GM12892 (cell line): ENCODE measurements around the gene PDE6D. TPM values are rescaled to one million over a fixed set of nuclear protein-coding genes. Genes with fewer than 3 reads are reported as not detected.
A peak's percentile ranks its signal among the peaks of the same experiment; 100 is the strongest.

Experiments
- DNase-seq: peaks from one replicate; pipeline ENCODE4 v3.0.0; 2011; ENCODE audit not compliant: insufficient read length
- FAIRE-seq: peaks from 2 replicates; lab custom pipeline; 2011; peaks lifted over from hg19 to GRCh38; lab: Jason Lieb, UNC
- POLR2A ChIP-seq: IDR thresholded peaks from 2 replicates; pipeline ENCODE4 v1.6.1; 2011; ENCODE audit warnings: low read depth, low read length, control low read depth
- POLR2AphosphoS5 ChIP-seq: IDR thresholded peaks from 2 replicates; pipeline ENCODE4 v1.6.1; 2011; ENCODE audit warnings: low read depth, low read length, control low read depth
- TAF1 ChIP-seq: IDR thresholded peaks from 2 replicates; pipeline ENCODE4 v1.6.1; 2011; ENCODE audit warnings: low read depth, mild to moderate bottlenecking, control low read depth, low read length, borderline replicate concordance
- polyA plus RNA-seq: library from polyadenylated mRNA; unstranded; fragments of >200 nt; gene quantifications from one replicate; pipeline ENCODE4 v1.2.1, GENCODE V29; 2012; ENCODE audit warnings: missing spikeins, inconsistent platforms; ENCODE audit not compliant: missing spikeins

The PDE6D gene
- polyA plus RNA-seq, result 36.9 TPM

- FAIRE-seq (peak; percentile 100), DNase-seq (peak; percentile 96)
- TF ChIP-seq POLR2AphosphoS5, result peak; percentile 74; the same call in 1 of the 2 replicates
- TF ChIP-seq POLR2A, result peak; percentile 71; the same call in 1 of the 2 replicates
- TF ChIP-seq TAF1, result 0 out of 2 replicates have a peak, but pooled peaks have one; percentile 32
Observed at GRCh38 chr2:231780909-231781797, at the start of gene PDE6D. Gene PDE6D, minus strand, starts transcription at chr2:231781282. Its CDS starts 168 bp downstream, at chr2:231781114.

DNA sequence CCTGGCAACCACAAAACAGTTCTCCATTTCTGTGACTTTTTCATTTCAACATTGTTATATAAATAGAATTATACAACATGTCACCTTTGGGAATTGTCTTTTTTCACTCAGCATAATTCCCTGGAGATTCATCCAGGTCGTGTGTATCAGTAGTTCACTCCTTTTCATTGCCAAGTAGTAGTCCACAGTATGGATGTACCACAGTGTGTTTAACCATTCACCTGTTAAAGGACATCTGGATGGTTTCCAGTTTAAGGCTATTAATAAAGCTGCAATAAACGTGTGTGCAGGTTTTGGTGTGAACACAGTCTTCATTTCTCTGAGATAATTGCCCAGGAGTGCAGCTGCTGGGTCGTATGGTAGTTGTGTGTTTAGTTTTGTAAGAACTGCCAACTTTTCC, 40.8 kb upstream of the PDE6D start:
- TF ChIP-seq TAF1 (no peak), POLR2A (no peak), POLR2AphosphoS5 (no peak)
- DNase-seq (no peak), FAIRE-seq (no peak)

GRCh38 chr2:231820786-231821303, 39.8 kb upstream of the PDE6D start:
- DNase-seq (no peak), FAIRE-seq (no peak)
- no peak for TF ChIP-seq POLR2A
- no peak for TF ChIP-seq POLR2AphosphoS5
- TF ChIP-seq TAF1, result no peak

- FAIRE-seq (no peak), DNase-seq (no peak)
- no peak for TF ChIP-seq TAF1
- no peak for TF ChIP-seq POLR2AphosphoS5
- TF ChIP-seq POLR2A, result no peak
Observed at GRCh38 chr2:231819447-231820042, 38.5 kb upstream of the PDE6D start.

- DNase-seq, result no peak
- no peak for FAIRE-seq
- TF ChIP-seq POLR2A, result no peak
- no peak for TF ChIP-seq POLR2AphosphoS5
- TF ChIP-seq TAF1, result no peak
Observed at GRCh38 chr2:231816327-231817026, 35.4 kb upstream of the PDE6D start.

- TF ChIP-seq TAF1, result no peak
- no peak for TF ChIP-seq POLR2A
- TF ChIP-seq POLR2AphosphoS5, result no peak
- DNase-seq (no peak), FAIRE-seq (no peak)
Observed at GRCh38 chr2:231810905-231811304, 29.8 kb upstream of the PDE6D start.

- TF ChIP-seq POLR2A (no peak), POLR2AphosphoS5 (no peak), TAF1 (no peak)
- no peak for DNase-seq
- FAIRE-seq, result no peak
Observed at GRCh38 chr2:231807020-231807419, 25.9 kb upstream of the PDE6D start.

GRCh38 chr2:231803501-231804138, 22.5 kb upstream of the PDE6D start:
- FAIRE-seq (no peak), DNase-seq (no peak)
- TF ChIP-seq POLR2A (no peak), TAF1 (no peak), POLR2AphosphoS5 (no peak)

DNA sequence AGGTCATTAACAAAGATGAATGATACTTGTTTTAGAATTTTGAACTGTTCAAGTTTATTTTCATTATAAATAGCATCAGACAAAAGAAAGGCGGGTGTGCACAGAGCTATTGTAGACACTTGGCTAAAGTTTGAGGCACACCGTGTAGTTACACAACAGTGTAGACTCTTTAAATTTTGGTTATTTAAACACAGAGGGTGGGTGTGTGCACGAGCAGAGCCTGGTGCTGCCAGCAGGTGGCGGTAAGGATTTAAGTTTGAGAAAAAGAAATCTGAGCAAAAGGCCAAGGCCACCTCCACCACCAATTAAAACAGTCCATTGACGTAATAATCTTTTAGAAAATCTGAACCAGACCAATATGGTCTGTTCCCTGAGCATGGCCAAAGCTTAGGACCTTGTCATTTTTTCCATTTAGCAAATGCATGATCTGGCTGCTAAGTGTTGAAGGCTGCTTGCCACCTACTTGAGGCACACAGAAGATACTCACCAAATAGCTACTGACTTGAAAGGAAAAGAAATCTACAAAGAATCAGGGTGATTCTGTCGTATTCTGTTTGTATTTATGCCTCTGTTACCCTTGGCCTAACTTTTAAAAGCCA, 19.5 kb upstream of the PDE6D start:
- FAIRE-seq, result peak; percentile 67
- no peak for DNase-seq

More for the DNA sequence above, 19.5 kb upstream of the PDE6D start:
- TF ChIP-seq POLR2A, result no peak
- TF ChIP-seq TAF1, result no peak
- TF ChIP-seq POLR2AphosphoS5, result no peak
